Mucosa of rectum (tissue), 2 donors: ENCODE results near the gene GTPBP3.

ENCODE experiments used
- H3K27ac ChIP-seq, 2 donors: one replicate each; pipeline ENCODE4 v1.7.0; 2013; ENCODE audit warnings: inconsistent platforms in 2 of 2, low read depth in 2 of 2, low read length in 2 of 2
- H3K27me3 ChIP-seq, 2 donors: one replicate each; pipeline ENCODE4 v1.7.0; 2013; ENCODE audit warnings: low read length in 2 of 2; ENCODE audit not compliant: control insufficient read depth in 2 of 2, insufficient read depth in 2 of 2
- H3K36me3 ChIP-seq, 2 donors: one replicate each; pipeline ENCODE4 v1.7.0; 2013; ENCODE audit warnings: low read length in 2 of 2; ENCODE audit not compliant: control insufficient read depth in 2 of 2, insufficient read depth in 2 of 2
- H3K4me1 ChIP-seq, 2 donors: one replicate each; pipeline ENCODE4 v1.7.0; 2013; ENCODE audit warnings: low read length in 2 of 2, mild to moderate bottlenecking in 1 of 2; ENCODE audit not compliant: control insufficient read depth in 2 of 2, insufficient read depth in 2 of 2
- H3K4me3 ChIP-seq, 2 donors: one replicate each; pipeline ENCODE4 v1.7.0; 2013; ENCODE audit warnings: low read length in 2 of 2
- H3K9ac ChIP-seq, 2 donors: one replicate each; pipeline ENCODE4 v1.7.0; 2013; ENCODE audit warnings: low read length in 2 of 2, low read depth in 1 of 2, mild to moderate bottlenecking in 1 of 2
- H3K9me3 ChIP-seq, 2 donors: one replicate each; pipeline ENCODE4 v1.7.0; 2013; ENCODE audit warnings: low read length in 2 of 2; ENCODE audit not compliant: control insufficient read depth in 2 of 2
- donor health status: healthy.
- donor health status: Normal muscosa, but diverticular disease.

Gene GTPBP3

GRCh38 chr19:17334414-17335409 lies 2.6 kb upstream of the GTPBP3 start, which contains the start of gene ANO8:
Gene ANO8 (minus strand): TSS chr19:17334855. CDS start chr19:17334670, 185 bp downstream.
- Histone ChIP-seq H3K9me3 (no peaks in the 10 kb centered on the region), H3K36me3 (no peaks in the 10 kb centered on the region), H3K27me3 (peaks cover 0 to 8% of the 10 kb centered on the region in 2 donors), H3K27ac (peak within 1 kb of the TSS; percentile 30 to 67), H3K9ac (peak within 1 kb of the TSS; percentile 65 to 72), H3K4me1 (peaks cover 28 to 32% of the 10 kb centered on the region in 2 donors), H3K4me3 (peak within 1 kb of the TSS; percentile 73)

- Histone ChIP-seq H3K27me3 (no peaks in the 10 kb centered on the region), H3K36me3 (no peaks in the 10 kb centered on the region), H3K27ac (no peak overlapping the region), H3K9ac (no peak overlapping the region), H3K9me3 (no peaks in the 10 kb centered on the region), H3K4me1 (peaks cover 31 to 38% of the 10 kb centered on the region in 2 donors), H3K4me3 (peak overlapping the region in 1 of 2 donors; percentile 73)
Measured at GRCh38 chr19:17335575-17335974, 1.8 kb upstream of the GTPBP3 start.

GRCh38 chr19:17337675-17338432 lies 501 bp downstream of the GTPBP3 start:
- Histone ChIP-seq H3K4me3 (peak overlapping the region; percentile 89 to 99), H3K9ac (peak overlapping the region; percentile 80 to 87), H3K4me1 (peaks cover 31 to 39% of the 10 kb centered on the region in 2 donors), H3K27ac (peak overlapping the region; percentile 91 to 93), H3K36me3 (peaks cover 0 to 3% of the 10 kb centered on the region in 2 donors), H3K27me3 (no peaks in the 10 kb centered on the region), H3K9me3 (no peaks in the 10 kb centered on the region)

- peaks cover 31 to 39% of the 10 kb centered on the region in 2 donors for H3K4me1 ChIP-seq
- no peak overlapping the region for H3K27ac ChIP-seq
- no peaks in the 10 kb centered on the region for H3K9me3 ChIP-seq
- H3K27me3 ChIP-seq = no peaks in the 10 kb centered on the region
- H3K4me3 ChIP-seq = peak overlapping the region; percentile 89 to 99
- H3K36me3 ChIP-seq = peaks cover 0 to 3% of the 10 kb centered on the region in 2 donors
- H3K9ac ChIP-seq = peak overlapping the region in 1 of 2 donors; percentile 80
Measured at GRCh38 chr19:17338433-17339078, 1.2 kb downstream of the GTPBP3 start.

GRCh38 chr19:17339088-17339741 lies 1.9 kb downstream of the GTPBP3 start:
- H3K27ac ChIP-seq = no peak overlapping the region
- H3K4me1 ChIP-seq = peaks cover 27 to 34% of the 10 kb centered on the region in 2 donors
- peaks cover 0 to 3% of the 10 kb centered on the region in 2 donors for H3K36me3 ChIP-seq
- no peak overlapping the region for H3K9ac ChIP-seq
- H3K9me3 ChIP-seq = no peaks in the 10 kb centered on the region
- no peak overlapping the region for H3K4me3 ChIP-seq
- no peaks in the 10 kb centered on the region for H3K27me3 ChIP-seq

GRCh38 chr19:17340302-17340870 lies 3.0 kb downstream of the GTPBP3 start:
- H3K9me3 ChIP-seq = no peaks in the 10 kb centered on the region
- peaks cover 0 to 3% of the 10 kb centered on the region in 2 donors for H3K36me3 ChIP-seq
- H3K4me1 ChIP-seq = peaks cover 21 to 27% of the 10 kb centered on the region in 2 donors
- H3K27ac ChIP-seq = no peak overlapping the region
- H3K9ac ChIP-seq = no peak overlapping the region
- no peaks in the 10 kb centered on the region for H3K27me3 ChIP-seq
- H3K4me3 ChIP-seq = no peak overlapping the region

GRCh38 chr19:17340871-17341357 lies 3.6 kb downstream of the GTPBP3 start:
- H3K27ac ChIP-seq = no peak overlapping the region

GRCh38 chr19:17341386-17341785 lies 4.0 kb downstream of the GTPBP3 start:
- H3K4me3 ChIP-seq = no peak overlapping the region
- peaks cover 0 to 3% of the 10 kb centered on the region in 2 donors for H3K36me3 ChIP-seq
- no peaks in the 10 kb centered on the region for H3K27me3 ChIP-seq
- no peak overlapping the region for H3K27ac ChIP-seq
- peaks cover 15 to 24% of the 10 kb centered on the region in 2 donors for H3K4me1 ChIP-seq
- no peaks in the 10 kb centered on the region for H3K9me3 ChIP-seq
- H3K9ac ChIP-seq = no peak overlapping the region

More at GRCh38 chr19:17340871-17341357, 3.6 kb downstream of the GTPBP3 start:
- H3K4me1 ChIP-seq = peaks cover 17 to 24% of the 10 kb centered on the region in 2 donors
- H3K27me3 ChIP-seq = no peaks in the 10 kb centered on the region
- no peak overlapping the region for H3K9ac ChIP-seq
- H3K36me3 ChIP-seq = peaks cover 0 to 3% of the 10 kb centered on the region in 2 donors
- no peak overlapping the region for H3K4me3 ChIP-seq
- no peaks in the 10 kb centered on the region for H3K9me3 ChIP-seq

GRCh38 chr19:17341845-17342244 lies 4.5 kb downstream of the GTPBP3 start:
- no peak overlapping the region for H3K9ac ChIP-seq
- peaks cover 15 to 21% of the 10 kb centered on the region in 2 donors for H3K4me1 ChIP-seq
- H3K9me3 ChIP-seq = no peaks in the 10 kb centered on the region
- no peak overlapping the region for H3K27ac ChIP-seq
- no peak overlapping the region for H3K4me3 ChIP-seq
- no peaks in the 10 kb centered on the region for H3K27me3 ChIP-seq
- H3K36me3 ChIP-seq = peaks cover 0 to 3% of the 10 kb centered on the region in 2 donors
